Hematopoietic multipotent progenitor cell treated with erythropoietin and hydrocortisone succinate and interleukin-3 and kit ligand, for 8 days (in vitro differentiated cells): Measurements from ENCODE around the gene SCGB1C2.
A peak's percentile ranks its signal among the peaks of the same experiment; 100 is the strongest.
"Not testable (repeated sequence)": the region's sequence is repeated elsewhere in the genome, so short reads cannot be mapped to it uniquely, and the experiment has no call there.

Experiments
- DNase-seq: peaks from one replicate; pipeline ENCODE4 v3.0.0-alpha.2; 2015

Gene SCGB1C2

GRCh38 chr17:137166-137807 lies at the start of gene SCGB1C2:
SCGB1C2 (plus strand) TSS chr17:137569; CDS start chr17:137591, 22 bp downstream.
- not testable (repeated sequence) for DNase-seq

- DNase-seq = peak; percentile 1
Observed at GRCh38 chr17:113111-113510, 24.3 kb upstream of the SCGB1C2 start.

GRCh38 chr17:118339-118917 lies 18.9 kb upstream of the SCGB1C2 start:
- not testable (repeated sequence) for DNase-seq

GRCh38 chr17:133932-134331 lies 3.4 kb upstream of the SCGB1C2 start:
- not testable (repeated sequence) for DNase-seq

GRCh38 chr17:134332-134785 lies 3.0 kb upstream of the SCGB1C2 start:
- not testable (repeated sequence) for DNase-seq

- DNase-seq = not testable (repeated sequence)
Observed at GRCh38 chr17:135022-135421, 2.3 kb upstream of the SCGB1C2 start.

GRCh38 chr17:135895-136294 lies 1.5 kb upstream of the SCGB1C2 start:
- DNase-seq = not testable (repeated sequence)

- DNase-seq = not testable (repeated sequence)
Observed at GRCh38 chr17:136531-136930, 838 bp upstream of the SCGB1C2 start.

- DNase-seq = not testable (repeated sequence)
Observed at GRCh38 chr17:139401-140205, 2.2 kb downstream of the SCGB1C2 start.

- peak; percentile 14 for DNase-seq
Observed at GRCh38 chr17:142102-142661, 4.8 kb downstream of the SCGB1C2 start.

GRCh38 chr17:142876-143784 lies 5.8 kb downstream of the SCGB1C2 start:
- DNase-seq = no peak

- DNase-seq = peak; percentile 52
Observed at GRCh38 chr17:143785-144281, 6.5 kb downstream of the SCGB1C2 start.

GRCh38 chr17:144936-145670 lies 7.7 kb downstream of the SCGB1C2 start:
- no peak for DNase-seq

- DNase-seq = no peak
Observed at GRCh38 chr17:145671-146541, 8.5 kb downstream of the SCGB1C2 start.

GRCh38 chr17:146546-146945 lies 9.2 kb downstream of the SCGB1C2 start:
- no peak for DNase-seq

- no peak for DNase-seq
Observed at GRCh38 chr17:146983-147761, 9.8 kb downstream of the SCGB1C2 start.

GRCh38 chr17:147796-148740 lies 10.7 kb downstream of the SCGB1C2 start:
- DNase-seq = no peak

GRCh38 chr17:148757-149156 lies 11.4 kb downstream of the SCGB1C2 start:
- DNase-seq = no peak
